Activated CD4-positive, alpha-beta T cell treated with anti-CD3 and anti-CD28 coated beads, Interleukin-2, amount 50 U/mL, for 16 hours (primary cell): ENCODE measurements around the gene FTHL17.

Source experiments
- DNase-seq: peaks from one replicate; pipeline ENCODE4 v3.0.0-alpha.2; 2020

Gene FTHL17

DNA sequence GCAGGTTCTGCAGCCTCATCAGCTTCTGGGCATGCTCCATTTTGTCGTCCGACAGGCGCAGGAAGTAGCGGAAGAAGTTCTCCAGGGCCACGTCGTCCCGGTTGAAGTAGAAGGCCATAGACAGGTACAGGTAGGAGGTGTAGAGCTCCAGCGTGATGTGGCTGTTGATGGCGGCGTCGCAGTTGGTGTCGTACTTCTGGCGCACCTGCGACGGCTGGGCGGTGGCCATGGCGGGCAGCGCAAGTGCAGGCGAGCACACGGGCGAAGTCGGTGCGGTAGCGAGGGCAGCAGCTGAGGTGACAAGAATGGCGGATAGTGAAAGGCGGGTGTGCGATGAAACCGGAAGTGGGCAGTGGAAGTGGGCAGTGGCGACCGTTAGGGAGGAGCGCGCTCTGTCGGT, at the start of gene FTHL17:
Gene FTHL17, minus strand, starts transcription at position 317 of the 400 bp plus-strand sequence. Its CDS starts 88 bp downstream, at position 229.
- DNase-seq: no peak

DNA sequence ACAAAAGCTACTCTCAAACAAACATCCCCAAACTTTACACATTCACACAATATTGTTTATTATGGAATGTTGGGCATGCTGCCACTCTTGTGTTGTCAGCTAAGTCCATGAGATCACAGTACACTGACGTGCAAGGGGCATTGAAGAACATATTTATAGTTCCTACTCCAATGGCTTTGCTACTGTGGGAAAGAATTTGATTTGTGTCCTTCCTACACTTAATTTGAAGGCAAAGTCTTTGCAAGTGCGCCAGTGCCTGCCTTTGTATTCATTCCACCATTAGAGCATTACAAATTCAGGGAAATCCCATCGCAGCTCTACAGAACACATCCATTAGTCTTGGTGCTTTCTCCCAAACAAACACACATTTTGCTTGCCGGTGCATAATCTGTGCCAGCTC, 45.4 kb upstream of the FTHL17 start:
- DNase-seq: no peak

DNA sequence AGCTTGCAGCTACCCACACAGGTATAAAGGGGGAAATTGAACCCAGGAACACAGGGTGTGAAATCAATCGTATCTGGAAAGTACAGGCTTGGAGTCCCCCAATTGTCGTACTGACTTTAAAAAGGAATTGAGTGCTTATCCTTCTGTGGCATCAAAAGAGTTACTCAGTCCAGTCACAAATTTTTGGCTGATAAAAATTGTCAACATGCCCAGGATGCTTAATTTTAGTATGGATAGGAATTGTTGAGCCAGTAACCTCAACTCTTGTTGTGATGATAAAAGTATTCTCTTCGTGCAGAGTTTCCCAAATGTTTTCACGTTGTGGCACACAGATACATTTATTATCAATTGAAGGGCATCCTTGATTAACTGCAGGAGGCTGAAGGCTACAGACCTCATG, 43.6 kb upstream of the FTHL17 start:
- DNase-seq: no peak

DNA sequence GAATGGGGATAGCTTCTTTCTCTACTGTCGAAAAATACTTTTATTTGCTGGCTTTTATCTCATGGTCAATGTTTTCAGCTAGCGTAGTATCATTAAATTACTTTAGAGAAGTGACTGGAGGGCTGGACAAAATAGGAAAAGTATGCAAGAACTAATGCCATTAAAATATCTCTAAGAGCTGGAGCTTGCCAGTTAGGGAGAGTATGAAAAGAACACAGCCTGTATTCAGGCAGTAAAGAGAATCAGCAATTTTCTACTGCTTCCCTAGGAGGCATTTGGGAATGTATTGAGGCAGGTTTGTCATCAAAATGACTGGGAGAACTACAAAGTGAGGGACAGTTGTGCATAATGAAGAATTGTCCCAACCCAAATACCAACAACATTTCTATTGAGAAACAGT, 43.0 kb upstream of the FTHL17 start:
- no peak for DNase-seq

GRCh38 chrX:31112226-31112999, 40.6 kb upstream of the FTHL17 start:
- DNase-seq: no peak

- DNase-seq: no peak
These were observed 38.8 kb upstream of the FTHL17 start for GRCh38 chrX:31110657-31111056.

DNA sequence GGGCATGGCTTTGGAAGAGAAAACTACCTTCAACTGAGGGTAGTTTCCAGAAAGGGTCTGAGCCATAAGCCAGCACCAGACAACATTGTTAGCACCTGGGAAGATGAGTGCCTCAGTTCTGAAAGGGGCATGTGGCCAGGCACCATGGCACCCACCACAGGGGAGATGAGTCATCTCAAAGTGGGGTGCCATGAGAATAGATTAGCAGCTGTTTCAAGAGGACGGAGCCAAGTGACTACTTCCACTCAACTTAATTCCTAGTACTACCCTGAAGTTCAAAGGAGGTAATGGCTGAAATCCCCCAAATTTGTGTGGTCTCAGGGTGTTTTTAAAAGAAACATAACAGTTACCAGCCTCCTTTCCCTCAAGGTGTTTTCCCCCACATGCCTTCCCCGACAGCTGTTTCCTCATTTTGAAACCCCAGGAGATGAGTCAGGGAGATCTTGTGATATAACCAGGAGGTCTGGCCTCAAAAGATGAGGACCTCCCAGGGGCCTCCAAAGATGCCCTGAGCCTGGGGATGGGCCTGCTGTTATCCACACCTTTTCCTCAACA, 27.8 kb upstream of the FTHL17 start:
- DNase-seq: peak; percentile 90

DNA sequence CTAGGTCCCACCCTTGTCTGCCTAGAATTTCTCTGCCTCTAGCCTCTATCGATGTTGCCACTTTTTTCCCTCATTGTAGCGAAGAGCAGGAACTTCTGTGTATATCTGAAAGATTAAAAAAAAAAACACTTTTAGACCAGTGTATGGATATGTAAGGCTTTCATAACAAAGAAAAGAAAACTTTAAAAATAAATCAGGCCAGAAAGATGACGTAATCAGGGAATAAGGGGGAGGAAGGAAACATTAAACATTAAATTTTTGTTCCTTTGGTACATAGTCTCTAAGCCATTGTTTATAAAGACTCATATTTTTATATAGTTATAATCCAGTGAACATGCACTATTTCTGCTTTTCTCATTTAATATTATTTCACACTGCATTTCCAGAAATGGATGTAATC, 26.2 kb upstream of the FTHL17 start:
- DNase-seq: no peak

DNA sequence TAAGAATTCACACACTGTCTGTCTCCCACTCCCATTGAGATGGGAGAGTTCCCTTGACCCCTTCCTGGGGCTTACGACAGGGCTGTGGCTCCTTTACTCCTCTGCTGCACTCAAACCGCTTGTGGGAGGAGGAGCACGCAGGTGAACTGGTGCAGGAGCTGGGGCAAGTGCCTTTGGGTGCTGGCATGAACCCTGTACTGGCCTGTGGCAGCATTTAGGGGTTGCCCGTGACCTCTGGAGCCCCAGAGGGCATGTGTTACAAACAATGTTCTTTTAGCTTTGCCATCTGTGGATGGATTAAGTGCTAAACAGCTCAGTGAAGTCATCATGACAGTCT, 21.8 kb upstream of the FTHL17 start:
- DNase-seq: no peak

DNA sequence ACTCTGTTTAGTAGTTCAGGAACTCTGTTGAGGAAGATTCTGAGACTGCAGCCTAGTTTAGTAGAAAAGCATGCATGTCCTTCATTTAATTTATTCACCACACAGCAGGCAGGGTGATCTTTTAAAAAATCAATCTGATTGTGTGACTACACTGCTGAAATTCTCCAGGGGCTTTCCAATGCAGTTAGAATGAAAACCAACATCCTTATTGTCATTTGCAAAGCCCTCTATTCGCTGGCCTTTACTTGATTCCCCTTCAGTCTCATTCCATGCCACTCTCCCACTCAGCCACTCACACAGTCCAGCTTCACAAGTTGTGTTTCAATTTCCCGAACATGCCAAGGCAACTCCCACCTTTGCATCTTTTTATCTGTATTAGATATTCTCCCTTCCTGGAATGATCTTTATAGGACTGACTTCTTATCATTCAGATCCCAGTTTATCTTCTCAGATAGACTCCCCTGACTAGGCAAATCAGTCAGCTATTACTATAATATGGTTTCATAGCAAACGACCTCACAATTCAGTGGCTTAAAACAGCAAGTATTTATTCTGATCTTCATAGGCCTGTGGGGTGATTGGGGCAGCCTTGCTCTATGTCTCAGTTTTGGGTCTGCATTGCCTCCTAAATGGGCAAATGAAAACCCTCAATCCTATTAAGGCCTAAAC, 21.3 kb upstream of the FTHL17 start:
- peak; percentile 42 for DNase-seq

GRCh38 chrX:31092476-31092875, 20.6 kb upstream of the FTHL17 start:
- DNase-seq: no peak

- DNase-seq: no peak
These were observed 20.0 kb upstream of the FTHL17 start for GRCh38 chrX:31091819-31092218.

- DNase-seq: no peak
These were observed 2.7 kb upstream of the FTHL17 start for GRCh38 chrX:31074522-31074921.

GRCh38 chrX:31071262-31071661, 579 bp downstream of the FTHL17 start:
- DNase-seq: no peak

- peak; percentile 39 for DNase-seq
These were observed 1.8 kb downstream of the FTHL17 start for GRCh38 chrX:31070057-31070468.

- peak; percentile 30 for DNase-seq
These were observed 8.7 kb downstream of the FTHL17 start for GRCh38 chrX:31063114-31063513.

DNA sequence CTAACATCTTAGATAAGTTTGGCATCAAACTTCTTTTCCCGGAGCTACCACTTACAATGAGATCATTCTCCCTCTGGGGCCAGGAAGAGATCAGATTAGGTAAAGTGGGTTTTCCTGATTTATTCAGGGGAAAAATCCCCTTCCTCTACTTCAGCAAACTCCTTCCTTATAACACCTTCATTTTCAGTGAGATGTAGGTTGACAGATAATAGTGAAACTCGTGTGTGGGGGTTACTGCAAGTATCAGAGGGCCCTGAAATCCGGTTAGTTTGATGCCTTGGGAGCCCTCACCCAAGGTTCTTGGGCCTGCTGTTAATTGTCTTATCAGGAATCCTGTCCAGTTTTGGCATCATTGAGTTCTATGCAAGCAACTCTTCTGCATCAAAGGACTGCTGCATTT, 10.8 kb downstream of the FTHL17 start:
- peak; percentile 64 for DNase-seq

DNA sequence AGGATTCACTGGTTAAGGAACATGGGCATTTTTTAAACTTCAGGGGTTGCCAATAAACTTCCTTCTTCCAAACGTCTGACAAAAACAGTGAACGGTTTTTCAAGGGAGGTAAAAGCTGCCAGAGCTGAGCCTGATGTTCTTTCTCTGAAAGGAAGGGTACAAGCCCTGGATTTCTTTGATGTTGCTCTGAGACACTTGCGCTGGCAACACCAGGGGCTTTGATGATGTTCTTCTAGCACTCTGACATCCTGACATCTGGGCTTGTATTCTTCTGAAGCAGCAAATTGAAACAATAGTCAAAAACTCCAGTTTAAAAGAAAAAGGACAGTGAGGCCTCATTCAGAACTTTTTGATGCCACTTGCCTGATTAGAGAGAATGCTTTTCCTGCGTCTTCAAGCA, 11.8 kb downstream of the FTHL17 start:
- no peak for DNase-seq

DNA sequence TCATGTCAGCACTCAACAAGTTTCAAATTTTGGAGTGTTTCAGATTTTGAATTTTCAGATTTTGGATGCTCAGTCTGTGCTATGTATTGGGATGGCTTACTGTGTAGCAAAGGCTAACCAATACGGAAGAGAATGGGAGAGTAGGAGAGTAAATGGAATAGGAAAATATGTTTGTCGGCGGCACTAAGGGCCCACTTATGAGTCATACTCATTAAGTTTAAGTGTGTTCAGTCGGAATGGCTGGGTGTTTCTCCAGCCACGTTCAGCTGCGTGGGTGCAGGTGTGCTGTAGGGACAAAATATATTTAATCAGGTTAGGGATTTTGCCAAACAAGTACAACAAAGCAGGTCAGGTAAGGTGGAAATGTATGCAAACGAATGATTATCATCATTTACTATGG, 13.6 kb downstream of the FTHL17 start:
- DNase-seq: no peak

DNA sequence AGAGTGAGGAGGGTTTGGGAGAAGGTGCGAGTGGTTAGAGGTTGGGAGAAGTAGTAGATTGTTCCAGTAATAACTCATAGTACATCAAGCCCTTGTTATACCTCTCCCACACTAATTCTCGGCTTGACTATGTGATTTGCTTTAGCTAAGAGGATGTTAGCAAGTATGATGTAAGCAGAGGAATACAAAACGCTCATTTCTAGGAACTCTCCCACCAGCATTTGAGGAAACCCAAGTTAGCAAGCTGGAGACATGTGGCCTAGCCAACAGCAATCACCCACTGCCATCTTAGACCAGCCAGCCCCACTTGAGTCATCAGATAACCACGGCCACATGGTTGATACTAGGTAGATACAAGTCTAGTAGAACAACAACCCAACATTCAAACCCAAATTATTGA, 14.2 kb downstream of the FTHL17 start:
- DNase-seq: peak; percentile 85

DNA sequence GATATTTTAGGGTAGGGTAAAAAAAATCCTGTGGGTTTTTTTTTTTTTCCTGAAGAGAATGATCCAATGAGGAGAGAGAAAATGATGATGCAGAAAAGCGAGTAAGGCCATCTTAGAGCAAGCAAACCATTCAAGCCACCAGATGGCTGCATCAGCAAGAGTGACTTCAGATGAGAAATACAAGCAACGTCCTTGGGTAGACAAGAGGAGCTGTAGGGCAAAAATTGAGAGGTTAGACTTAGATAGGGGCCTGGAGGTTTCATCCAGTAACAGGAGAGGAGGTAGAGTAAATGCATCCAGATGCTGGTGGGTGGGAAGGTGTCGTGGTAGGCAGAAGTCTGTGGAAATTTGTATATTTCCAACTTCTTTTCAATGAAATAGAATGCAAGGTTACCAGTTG, 14.6 kb downstream of the FTHL17 start:
- DNase-seq: peak; percentile 50

DNA sequence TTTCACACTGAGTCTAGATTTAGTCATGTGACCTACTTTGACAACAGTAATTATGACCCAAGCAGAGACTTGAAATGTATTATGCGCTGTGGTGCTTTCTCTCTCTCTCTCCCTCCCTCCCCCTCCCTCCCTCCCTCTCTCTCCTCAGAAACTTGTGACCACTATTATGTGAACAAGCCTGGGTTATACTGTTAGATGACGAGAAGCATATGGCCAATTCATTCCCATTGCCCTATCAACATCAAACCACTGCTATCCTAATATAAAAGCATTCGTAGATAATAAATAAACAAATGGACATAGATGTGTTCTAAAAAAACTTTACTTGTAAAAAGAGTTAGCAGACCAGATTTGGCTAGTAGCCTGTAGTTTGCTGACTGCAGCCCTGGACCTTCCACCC, 18.2 kb downstream of the FTHL17 start:
- DNase-seq: no peak

DNA sequence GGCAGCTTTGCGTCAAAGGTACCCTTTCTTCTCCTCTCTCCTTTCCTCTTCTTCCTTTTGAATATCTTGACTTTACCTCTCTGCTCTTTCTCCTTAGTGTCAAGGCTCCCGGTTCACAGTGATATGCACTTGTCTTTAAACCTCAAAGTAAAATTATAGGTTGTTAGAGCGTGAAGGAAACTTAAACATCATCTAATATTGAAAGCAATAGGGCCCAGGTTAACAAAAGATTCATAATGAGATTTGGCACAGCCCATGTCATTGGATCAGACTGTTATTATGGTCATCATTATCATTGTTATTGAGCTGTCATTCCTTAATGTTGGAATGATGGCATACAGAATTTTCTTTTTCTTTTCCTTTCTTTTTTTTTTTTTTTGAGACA, 32.5 kb downstream of the FTHL17 start:
- no peak for DNase-seq

DNA sequence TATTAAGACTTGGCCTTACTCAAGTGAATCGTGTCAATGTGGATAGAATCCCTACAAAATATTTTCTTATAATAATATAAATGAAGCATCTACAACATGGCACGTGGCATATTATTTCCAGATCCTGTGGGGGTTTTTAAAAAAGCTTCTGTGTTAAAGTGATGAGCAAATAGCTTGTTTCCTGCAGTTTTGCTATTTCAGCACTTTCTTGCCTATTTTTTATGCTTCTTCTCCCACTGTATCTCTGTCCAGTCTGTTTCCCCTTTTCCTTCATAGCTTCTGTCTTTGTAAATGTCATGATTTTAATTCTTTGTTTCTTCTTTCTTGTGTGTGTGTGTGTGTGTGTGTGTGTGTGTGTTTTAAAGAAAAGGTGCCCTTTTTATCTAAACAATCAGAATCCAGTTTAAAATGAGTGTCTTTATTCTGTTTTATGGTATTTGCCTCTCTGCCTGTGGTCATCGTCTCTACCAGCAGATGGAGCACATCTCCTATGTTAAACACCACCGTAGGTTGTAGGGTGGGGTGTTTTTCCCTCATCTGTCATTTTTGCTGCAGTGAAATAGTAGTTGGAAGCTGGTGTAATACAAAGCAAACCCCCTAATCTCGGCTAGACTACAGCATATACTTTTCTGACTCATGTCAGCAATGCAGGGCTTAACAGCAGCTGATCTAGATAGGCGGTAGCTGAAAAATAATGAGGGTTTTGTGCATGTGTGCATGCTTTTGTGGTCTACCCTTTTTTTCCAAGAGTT, 33.1 kb downstream of the FTHL17 start:
- DNase-seq: peak; percentile 65
